ENCODE results near the gene CD2AP.

The CD2AP gene

GRCh38 chr6:47492355-47492754, 14.8 kb downstream of the CD2AP start:
- Histone ChIP-seq H2AK5ac (ENCODE audit: low read length) (no peak overlapping the region), H3K23ac (ENCODE audit: low read length) (no peak overlapping the region), H3K27ac (ENCODE audit: low read depth, low read length) (no peak overlapping the region), H3K18ac (ENCODE audit: low read length) (no peak overlapping the region), H3K4me2 (ENCODE audit: low read length) (no peak overlapping the region), H3K9ac (ENCODE audit: low read length) (no peak overlapping the region), H3K4me3 (ENCODE audit: low read length) (no peak overlapping the region), H3K4ac (ENCODE audit: low read depth, low read length) (no peak overlapping the region), H3K79me1 (ENCODE audit: low read length) (no peaks in the 10 kb centered on the region), H3K27me3 (ENCODE audit: insufficient read depth, low read length, poor library complexity) (no peaks in the 10 kb centered on the region), H4K5ac (ENCODE audit: low read length) (no peak overlapping the region), H3K36me3 (ENCODE audit: control insufficient read depth, insufficient read depth, low read length) (no peaks in the 10 kb centered on the region), H2BK15ac (replicated peaks; ENCODE audit: low read depth) (no peak overlapping the region), H4K8ac (ENCODE audit: low read depth, low read length) (no peak overlapping the region), H2BK120ac (ENCODE audit: low read depth, low read length) (no peak overlapping the region), H3K56ac (ENCODE audit: low read length) (no peak overlapping the region), H3K79me2 (ENCODE audit: control insufficient read depth, insufficient read depth, low read length) (peaks cover 44% of the 10 kb centered on the region), H2BK5ac (ENCODE audit: low read length) (no peak overlapping the region), H3K4me1 (ENCODE audit: control insufficient read depth, low read depth, low read length) (no peaks in the 10 kb centered on the region)
- DNase-seq, result no peak
- WGBS (ENCODE audit: extremely low coverage, insufficient coverage, low lambda C conversion rate), result no CpG with 5 or more reads among the region's 2 CpGs

- no peak overlapping the region for H2BK5ac ChIP-seq (ENCODE audit: low read length)
- no peaks in the 10 kb centered on the region for H3K36me3 ChIP-seq (ENCODE audit: control insufficient read depth, insufficient read depth, low read length)
- H3K4me1 ChIP-seq (ENCODE audit: control insufficient read depth, low read depth, low read length), result no peaks in the 10 kb centered on the region
- H3K9ac ChIP-seq (ENCODE audit: low read length), result no peak overlapping the region
- no peak overlapping the region for H3K18ac ChIP-seq (ENCODE audit: low read length)
- H3K4me3 ChIP-seq (ENCODE audit: low read length), result no peak overlapping the region
- no peak overlapping the region for H4K5ac ChIP-seq (ENCODE audit: low read length)
- no peak overlapping the region for H4K8ac ChIP-seq (ENCODE audit: low read depth, low read length)
- no peak overlapping the region for H2BK15ac ChIP-seq (replicated peaks; ENCODE audit: low read depth)
- no peak overlapping the region for H2AK5ac ChIP-seq (ENCODE audit: low read length)
- no peak overlapping the region for H2BK120ac ChIP-seq (ENCODE audit: low read depth, low read length)
- 100% methylated on average over 1 of the region's 8 CpGs for WGBS (ENCODE audit: extremely low coverage, insufficient coverage, low lambda C conversion rate)
- no peak for DNase-seq
- H3K4ac ChIP-seq (ENCODE audit: low read depth, low read length), result no peak overlapping the region
- H3K27ac ChIP-seq (ENCODE audit: low read depth, low read length), result no peak overlapping the region
- H3K4me2 ChIP-seq (ENCODE audit: low read length), result no peak overlapping the region
- no peak overlapping the region for H3K23ac ChIP-seq (ENCODE audit: low read length)
- peaks cover 50% of the 10 kb centered on the region for H3K79me2 ChIP-seq (ENCODE audit: control insufficient read depth, insufficient read depth, low read length)
- no peaks in the 10 kb centered on the region for H3K27me3 ChIP-seq (ENCODE audit: insufficient read depth, low read length, poor library complexity)
- H3K56ac ChIP-seq (ENCODE audit: low read length), result no peak overlapping the region
- H3K79me1 ChIP-seq (ENCODE audit: low read length), result no peaks in the 10 kb centered on the region
Observed at GRCh38 chr6:47495207-47495606, 17.6 kb downstream of the CD2AP start.

GRCh38 chr6:47495954-47496545, 18.5 kb downstream of the CD2AP start:
- H3K27me3 ChIP-seq (ENCODE audit: insufficient read depth, low read length, poor library complexity), result no peaks in the 10 kb centered on the region
- no peak overlapping the region for H3K4me3 ChIP-seq (ENCODE audit: low read length)
- no peak overlapping the region for H2BK5ac ChIP-seq (ENCODE audit: low read length)
- H3K4me1 ChIP-seq (ENCODE audit: control insufficient read depth, low read depth, low read length), result no peaks in the 10 kb centered on the region
- WGBS (ENCODE audit: extremely low coverage, insufficient coverage, low lambda C conversion rate), result no CpG with 5 or more reads among the region's 2 CpGs
- no peak overlapping the region for H3K18ac ChIP-seq (ENCODE audit: low read length)
- H2BK120ac ChIP-seq (ENCODE audit: low read depth, low read length), result no peak overlapping the region
- H3K79me2 ChIP-seq (ENCODE audit: control insufficient read depth, insufficient read depth, low read length), result peaks cover 56% of the 10 kb centered on the region
- no peak overlapping the region for H2BK15ac ChIP-seq (replicated peaks; ENCODE audit: low read depth)
- no peak overlapping the region for H4K5ac ChIP-seq (ENCODE audit: low read length)
- H3K36me3 ChIP-seq (ENCODE audit: control insufficient read depth, insufficient read depth, low read length), result no peaks in the 10 kb centered on the region
- DNase-seq, result no peak
- H3K27ac ChIP-seq (ENCODE audit: low read depth, low read length), result no peak overlapping the region
- no peaks in the 10 kb centered on the region for H3K79me1 ChIP-seq (ENCODE audit: low read length)
- no peak overlapping the region for H2AK5ac ChIP-seq (ENCODE audit: low read length)
- no peak overlapping the region for H3K23ac ChIP-seq (ENCODE audit: low read length)
- H3K4ac ChIP-seq (ENCODE audit: low read depth, low read length), result no peak overlapping the region
- H3K9ac ChIP-seq (ENCODE audit: low read length), result no peak overlapping the region
- H3K4me2 ChIP-seq (ENCODE audit: low read length), result no peak overlapping the region
- no peak overlapping the region for H3K56ac ChIP-seq (ENCODE audit: low read length)
- no peak overlapping the region for H4K8ac ChIP-seq (ENCODE audit: low read depth, low read length)

- no peak overlapping the region for H3K18ac ChIP-seq (ENCODE audit: low read length)
Observed at GRCh38 chr6:47496935-47497579, 19.5 kb downstream of the CD2AP start.

GRCh38 chr6:47502920-47503319, 25.3 kb downstream of the CD2AP start:
- H3K36me3 ChIP-seq (ENCODE audit: control insufficient read depth, insufficient read depth, low read length), result no peaks in the 10 kb centered on the region
- H2BK120ac ChIP-seq (ENCODE audit: low read depth, low read length), result no peak overlapping the region
- no peak overlapping the region for H3K9ac ChIP-seq (ENCODE audit: low read length)
- H3K4ac ChIP-seq (ENCODE audit: low read depth, low read length), result no peak overlapping the region
- no peak overlapping the region for H3K4me2 ChIP-seq (ENCODE audit: low read length)
- H2AK5ac ChIP-seq (ENCODE audit: low read length), result no peak overlapping the region
- no peak overlapping the region for H3K27ac ChIP-seq (ENCODE audit: low read depth, low read length)
- no peak overlapping the region for H2BK5ac ChIP-seq (ENCODE audit: low read length)
- H3K18ac ChIP-seq (ENCODE audit: low read length), result no peak overlapping the region
- no peak overlapping the region for H3K23ac ChIP-seq (ENCODE audit: low read length)
- H4K8ac ChIP-seq (ENCODE audit: low read depth, low read length), result no peak overlapping the region
- no peaks in the 10 kb centered on the region for H3K27me3 ChIP-seq (ENCODE audit: insufficient read depth, low read length, poor library complexity)
- H4K5ac ChIP-seq (ENCODE audit: low read length), result no peak overlapping the region
- no peak overlapping the region for H3K4me3 ChIP-seq (ENCODE audit: low read length)
- H3K56ac ChIP-seq (ENCODE audit: low read length), result no peak overlapping the region
- no CpG with 5 or more reads among the region's 2 CpGs for WGBS (ENCODE audit: extremely low coverage, insufficient coverage, low lambda C conversion rate)
- H3K79me2 ChIP-seq (ENCODE audit: control insufficient read depth, insufficient read depth, low read length), result peaks cover 40% of the 10 kb centered on the region
- DNase-seq, result no peak
- no peak overlapping the region for H2BK15ac ChIP-seq (replicated peaks; ENCODE audit: low read depth)
- peaks cover 8% of the 10 kb centered on the region for H3K79me1 ChIP-seq (ENCODE audit: low read length)
- no peaks in the 10 kb centered on the region for H3K4me1 ChIP-seq (ENCODE audit: control insufficient read depth, low read depth, low read length)

More at GRCh38 chr6:47496935-47497579, 19.5 kb downstream of the CD2AP start:
- Histone ChIP-seq H2BK15ac (replicated peaks; ENCODE audit: low read depth) (no peak overlapping the region), H3K36me3 (ENCODE audit: control insufficient read depth, insufficient read depth, low read length) (no peaks in the 10 kb centered on the region), H2BK5ac (ENCODE audit: low read length) (no peak overlapping the region), H3K4me2 (ENCODE audit: low read length) (no peak overlapping the region), H3K56ac (ENCODE audit: low read length) (no peak overlapping the region), H3K27ac (ENCODE audit: low read depth, low read length) (no peak overlapping the region), H3K4ac (ENCODE audit: low read depth, low read length) (no peak overlapping the region), H3K9ac (ENCODE audit: low read length) (no peak overlapping the region), H3K4me3 (ENCODE audit: low read length) (no peak overlapping the region), H3K4me1 (ENCODE audit: control insufficient read depth, low read depth, low read length) (no peaks in the 10 kb centered on the region), H3K79me1 (ENCODE audit: low read length) (peaks cover 5% of the 10 kb centered on the region), H4K5ac (ENCODE audit: low read length) (no peak overlapping the region), H3K79me2 (ENCODE audit: control insufficient read depth, insufficient read depth, low read length) (peaks cover 64% of the 10 kb centered on the region), H4K8ac (ENCODE audit: low read depth, low read length) (no peak overlapping the region), H2AK5ac (ENCODE audit: low read length) (no peak overlapping the region), H3K23ac (ENCODE audit: low read length) (no peak overlapping the region), H2BK120ac (ENCODE audit: low read depth, low read length) (no peak overlapping the region), H3K27me3 (ENCODE audit: insufficient read depth, low read length, poor library complexity) (no peaks in the 10 kb centered on the region)
- no peak for DNase-seq
- 100% methylated on average over 2 of the region's 8 CpGs for WGBS (ENCODE audit: extremely low coverage, insufficient coverage, low lambda C conversion rate)

GRCh38 chr6:47509937-47510336, 32.3 kb downstream of the CD2AP start:
- no peaks in the 10 kb centered on the region for H3K36me3 ChIP-seq (ENCODE audit: control insufficient read depth, insufficient read depth, low read length)
- no peak overlapping the region for H3K4ac ChIP-seq (ENCODE audit: low read depth, low read length)
- no peak overlapping the region for H3K27ac ChIP-seq (ENCODE audit: low read depth, low read length)
- no peak overlapping the region for H3K4me2 ChIP-seq (ENCODE audit: low read length)
- H2BK15ac ChIP-seq (replicated peaks; ENCODE audit: low read depth), result no peak overlapping the region
- H3K79me2 ChIP-seq (ENCODE audit: control insufficient read depth, insufficient read depth, low read length), result peaks cover 23% of the 10 kb centered on the region
- no peak overlapping the region for H2AK5ac ChIP-seq (ENCODE audit: low read length)
- no peak overlapping the region for H3K56ac ChIP-seq (ENCODE audit: low read length)
- no CpG with 5 or more reads among the region's 1 CpG for WGBS (ENCODE audit: extremely low coverage, insufficient coverage, low lambda C conversion rate)
- no peak overlapping the region for H4K5ac ChIP-seq (ENCODE audit: low read length)
- no peak overlapping the region for H3K4me3 ChIP-seq (ENCODE audit: low read length)
- no peak overlapping the region for H3K9ac ChIP-seq (ENCODE audit: low read length)
- H3K79me1 ChIP-seq (ENCODE audit: low read length), result peaks cover 7% of the 10 kb centered on the region
- H2BK120ac ChIP-seq (ENCODE audit: low read depth, low read length), result no peak overlapping the region
- no peak overlapping the region for H3K18ac ChIP-seq (ENCODE audit: low read length)
- no peak overlapping the region for H3K23ac ChIP-seq (ENCODE audit: low read length)
- H4K8ac ChIP-seq (ENCODE audit: low read depth, low read length), result no peak overlapping the region
- H3K4me1 ChIP-seq (ENCODE audit: control insufficient read depth, low read depth, low read length), result no peaks in the 10 kb centered on the region
- no peak for DNase-seq
- no peaks in the 10 kb centered on the region for H3K27me3 ChIP-seq (ENCODE audit: insufficient read depth, low read length, poor library complexity)
- H2BK5ac ChIP-seq (ENCODE audit: low read length), result no peak overlapping the region

Data from mesendoderm (in vitro differentiated cells).